ACC112 (cell line): ENCODE results near the gene MOGAT1.

Source experiments
- H2AFZ ChIP-seq: fragments of 200-600 bp; sonication (generic); one replicate; pipeline ENCODE4 v1.6.0; 2017; ENCODE audit warnings: antibody characterized with exemption, low read length; ENCODE audit not compliant: unreplicated experiment
- H3K27ac ChIP-seq: fragments of 200-600 bp; sonication (generic); 2 replicates; pipeline ENCODE4 v1.5.1; 2014; ENCODE audit warnings: low read depth, mild to moderate bottlenecking, antibody characterized with exemption, low read length, moderate library complexity
- H3K27me3 ChIP-seq: fragments of 200-600 bp; sonication (generic); 2 replicates; pipeline ENCODE4 v1.6.1; 2014; ENCODE audit warnings: mild to moderate bottlenecking, antibody characterized with exemption, low read length, moderate library complexity, mixed read lengths; ENCODE audit not compliant: insufficient read depth
- H3K36me3 ChIP-seq: fragments of 200-600 bp; sonication (generic); 2 replicates; pipeline ENCODE4 v1.6.1; 2016; ENCODE audit warnings: mild to moderate bottlenecking, antibody characterized with exemption, low read length, moderate library complexity, mixed read lengths; ENCODE audit not compliant: insufficient read depth
- H3K4me1 ChIP-seq: fragments of 200-600 bp; sonication (generic); one replicate; pipeline ENCODE4 v1.6.1; 2016; ENCODE audit warnings: low read length, mixed read lengths; ENCODE audit not compliant: insufficient read depth, unreplicated experiment, control insufficient read depth
- H3K4me3 ChIP-seq: fragments of 200-600 bp; sonication (generic); 2 replicates; pipeline ENCODE4 v1.5.1; 2014; ENCODE audit warnings: mild to moderate bottlenecking, low read depth, low read length
- H3K79me2 ChIP-seq: fragments of 200-600 bp; sonication (generic); one replicate; pipeline ENCODE4 v1.6.0; 2016; ENCODE audit warnings: low read length; ENCODE audit not compliant: control insufficient read depth, unreplicated experiment, insufficient read depth

The MOGAT1 gene

GRCh38 chr2:222651718-222652418, 19.6 kb upstream of the MOGAT1 start:
- no peak overlapping the region for H3K4me3 ChIP-seq
- peaks cover 78% of the 10 kb centered on the region for H3K79me2 ChIP-seq
- H2AFZ ChIP-seq = no peak overlapping the region
- H3K4me1 ChIP-seq = peaks cover 21% of the 10 kb centered on the region
- no peaks in the 10 kb centered on the region for H3K27me3 ChIP-seq
- H3K36me3 ChIP-seq = peaks cover 10% of the 10 kb centered on the region
- H3K27ac ChIP-seq = no peak overlapping the region

- Histone ChIP-seq H3K36me3 (peaks cover 10% of the 10 kb centered on the region), H3K79me2 (peaks cover 79% of the 10 kb centered on the region), H3K27me3 (no peaks in the 10 kb centered on the region), H3K4me1 (peaks cover 27% of the 10 kb centered on the region), H3K27ac (no peak overlapping the region), H3K4me3 (no peak overlapping the region), H2AFZ (no peak overlapping the region)
Measured at GRCh38 chr2:222652491-222653255, 18.8 kb upstream of the MOGAT1 start.

- H2AFZ ChIP-seq = no peak overlapping the region
- H3K4me1 ChIP-seq = peaks cover 27% of the 10 kb centered on the region
- no peak overlapping the region for H3K27ac ChIP-seq
- peaks cover 8% of the 10 kb centered on the region for H3K36me3 ChIP-seq
- peaks cover 77% of the 10 kb centered on the region for H3K79me2 ChIP-seq
- peak overlapping the region; percentile 24; the same call in 1 of the 2 replicates for H3K4me3 ChIP-seq
- H3K27me3 ChIP-seq = no peaks in the 10 kb centered on the region
Measured at GRCh38 chr2:222653280-222653679, 18.2 kb upstream of the MOGAT1 start.

GRCh38 chr2:222655787-222656525, 15.5 kb upstream of the MOGAT1 start, which contains the start of gene FARSB:
TSS of gene FARSB (minus strand) at chr2:222656092. CDS start at chr2:222656073, 19 bp downstream.
- peaks cover 5% of the 10 kb centered on the region; the same call in 1 of the 2 replicates for H3K36me3 ChIP-seq
- H3K4me1 ChIP-seq = peaks cover 27% of the 10 kb centered on the region
- H2AFZ ChIP-seq = peak within 1 kb of the TSS; percentile 75
- peak within 1 kb of the TSS; percentile 93 for H3K27ac ChIP-seq
- H3K4me3 ChIP-seq = peak within 1 kb of the TSS; percentile 91
- H3K79me2 ChIP-seq = peaks cover 54% of the 10 kb centered on the region
- H3K27me3 ChIP-seq = no peaks in the 10 kb centered on the region

- Histone ChIP-seq H3K27me3 (no peaks in the 10 kb centered on the region), H2AFZ (peak overlapping the region; percentile 75), H3K27ac (peak overlapping the region; percentile 93; the same call in 1 of the 2 replicates), H3K79me2 (peaks cover 46% of the 10 kb centered on the region), H3K4me3 (peak overlapping the region; percentile 91), H3K4me1 (peaks cover 27% of the 10 kb centered on the region), H3K36me3 (peaks cover 5% of the 10 kb centered on the region; the same call in 1 of the 2 replicates)
Measured at GRCh38 chr2:222656526-222657446, 14.7 kb upstream of the MOGAT1 start.

DNA sequence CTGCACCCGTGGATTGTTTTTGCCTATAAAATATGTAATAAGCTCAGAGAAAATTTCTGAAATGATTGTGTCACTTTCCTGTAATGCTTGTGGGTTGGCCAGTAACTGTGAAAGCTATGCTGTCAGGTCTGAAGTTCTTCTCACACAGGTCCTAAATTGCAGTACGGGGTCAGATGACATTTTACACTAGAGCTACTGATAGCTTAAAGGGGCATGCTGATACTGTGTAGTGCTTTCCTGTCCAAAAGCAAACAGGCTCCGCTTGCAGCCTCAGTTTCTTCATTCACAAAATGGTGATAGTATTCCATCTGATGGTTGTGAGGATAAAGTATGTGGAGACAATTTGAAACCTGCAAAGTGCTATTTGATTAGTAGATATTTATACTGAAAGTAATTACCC, 8.0 kb upstream of the MOGAT1 start:
- H3K36me3 ChIP-seq = no peaks in the 10 kb centered on the region
- H3K27me3 ChIP-seq = no peaks in the 10 kb centered on the region
- H3K4me3 ChIP-seq = no peak overlapping the region
- H3K27ac ChIP-seq = no peak overlapping the region
- H2AFZ ChIP-seq = no peak overlapping the region
- H3K79me2 ChIP-seq = no peaks in the 10 kb centered on the region
- no peaks in the 10 kb centered on the region for H3K4me1 ChIP-seq

DNA sequence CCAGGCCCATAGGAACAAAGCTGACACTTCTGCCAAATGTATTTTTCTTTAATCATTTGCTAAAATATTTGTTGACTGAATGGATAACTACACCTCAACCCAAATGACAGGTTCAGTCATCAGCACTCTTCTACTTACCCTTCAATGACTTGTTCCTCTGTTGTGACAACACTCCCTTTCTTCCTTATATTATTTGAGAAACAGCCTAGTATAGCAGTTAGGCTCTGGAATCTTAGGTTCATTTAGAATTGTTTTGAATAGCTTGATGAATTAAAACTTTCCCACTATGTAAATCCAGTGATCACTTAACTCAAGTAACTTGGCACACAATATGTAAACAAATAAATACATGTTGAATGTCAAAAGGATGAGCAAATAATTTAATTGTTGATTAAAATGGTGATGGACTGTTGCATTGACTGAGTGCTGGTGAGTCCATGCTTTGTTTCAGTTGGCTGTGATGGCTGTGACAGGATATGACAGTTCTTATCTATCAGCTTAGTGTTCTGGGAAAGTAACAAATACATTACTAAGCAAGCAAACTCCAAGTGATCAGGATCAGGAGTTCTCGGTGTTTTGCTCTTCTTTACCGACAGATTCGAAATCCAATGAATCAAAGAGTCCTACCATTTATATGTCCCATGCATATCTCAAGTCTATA, 2.8 kb upstream of the MOGAT1 start:
- Histone ChIP-seq H3K36me3 (no peaks in the 10 kb centered on the region), H3K27me3 (peaks cover 12% of the 10 kb centered on the region; the same call in 1 of the 2 replicates), H2AFZ (no peak overlapping the region), H3K4me3 (no peak overlapping the region), H3K79me2 (no peaks in the 10 kb centered on the region), H3K27ac (no peak overlapping the region), H3K4me1 (peaks cover 4% of the 10 kb centered on the region)

DNA sequence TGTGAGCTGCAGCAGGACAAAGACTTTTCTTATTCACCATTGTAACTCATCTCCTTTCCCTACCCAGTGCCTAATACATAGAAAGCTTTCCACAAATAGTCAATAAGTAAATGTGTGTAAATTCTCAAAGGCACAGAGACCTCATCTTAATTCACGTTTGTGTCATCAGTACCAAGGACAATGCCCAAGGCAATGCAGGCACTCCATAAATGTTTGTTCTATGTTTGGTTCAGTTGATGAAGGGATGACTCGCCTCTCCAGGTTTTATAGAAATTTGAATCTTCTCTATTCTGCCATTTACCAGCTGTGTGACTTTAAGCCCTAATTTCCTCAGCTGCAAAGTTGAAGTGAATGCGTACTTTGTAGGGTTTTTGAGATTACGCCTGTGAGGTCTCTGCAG, 2.1 kb upstream of the MOGAT1 start:
- Histone ChIP-seq H3K27ac (no peak overlapping the region), H3K4me3 (no peak overlapping the region), H2AFZ (no peak overlapping the region), H3K27me3 (peaks cover 12% of the 10 kb centered on the region; the same call in 1 of the 2 replicates), H3K79me2 (no peaks in the 10 kb centered on the region), H3K36me3 (no peaks in the 10 kb centered on the region), H3K4me1 (peaks cover 4% of the 10 kb centered on the region)

DNA sequence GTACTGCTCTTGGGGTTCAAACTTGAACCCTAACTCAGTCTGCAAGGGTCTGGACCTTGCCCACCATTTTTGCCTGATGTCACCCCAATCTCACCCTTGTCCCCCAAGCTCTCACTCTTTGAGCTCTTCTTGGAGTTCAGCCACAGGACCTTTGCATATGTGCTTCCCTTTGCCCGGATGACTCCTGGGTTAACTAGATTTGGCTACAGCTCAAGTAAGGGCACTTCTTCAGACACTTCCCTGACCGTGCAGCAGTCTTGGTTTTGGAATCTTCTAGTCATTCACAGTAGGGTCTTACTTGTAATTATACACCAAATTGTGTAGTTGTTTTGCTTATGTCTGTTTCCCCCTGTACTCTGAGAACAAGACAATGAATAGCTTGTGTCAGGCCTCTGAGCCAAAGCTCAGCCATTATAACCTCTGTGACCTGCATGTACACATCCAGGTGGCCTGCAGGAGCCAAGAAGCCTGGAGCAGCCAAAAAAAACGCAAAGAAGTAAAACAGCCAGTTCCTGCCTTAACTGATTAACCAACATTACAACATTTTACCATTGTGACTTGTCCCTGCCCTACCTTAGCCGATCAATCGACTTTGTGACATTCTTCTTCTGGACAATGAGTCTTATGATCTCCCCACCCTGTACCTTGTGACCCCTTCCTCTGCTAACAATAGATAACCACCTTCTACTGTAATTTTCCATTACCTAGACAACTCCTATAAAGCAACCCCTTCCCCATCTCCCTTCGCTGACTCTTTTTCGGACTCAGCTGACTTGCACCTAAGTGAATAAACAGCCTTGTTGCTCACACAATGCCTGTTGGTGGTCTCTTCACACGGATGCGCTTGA, 1.0 kb upstream of the MOGAT1 start:
- no peaks in the 10 kb centered on the region for H3K79me2 ChIP-seq
- no peaks in the 10 kb centered on the region for H3K36me3 ChIP-seq
- peaks cover 12% of the 10 kb centered on the region; the same call in 1 of the 2 replicates for H3K27me3 ChIP-seq
- H3K27ac ChIP-seq = no peak overlapping the region
- H3K4me1 ChIP-seq = peaks cover 4% of the 10 kb centered on the region
- H3K4me3 ChIP-seq = no peak overlapping the region; the same call in 1 of the 2 replicates
- H2AFZ ChIP-seq = no peak overlapping the region
